ACHN (cell line): ENCODE measurements around the gene PRICKLE2.

Experiments used
- DNase-seq: peaks from one replicate; pipeline ENCODE4 v3.0.0-alpha.2; 2015
- in situ Hi-C: cut with HindIII; loops from 2 replicates; pipeline ENCODE4 v1.10.0; 2017; ENCODE audit warnings: low sequenced_read_pairs, low pct_ligation_motif_present, low pct_unique_long_range_greater_than_20kb

Gene PRICKLE2

GRCh38 chr3:64226730-64227129, 1.5 kb upstream of the PRICKLE2 start:
- in situ Hi-C loops = no loop called here
- DNase-seq = no peak

- in situ Hi-C loops = no loop called here
Measured at GRCh38 chr3:64225695-64226499, 631 bp upstream of the PRICKLE2 start.

GRCh38 chr3:64223791-64224745, 1.2 kb downstream of the PRICKLE2 start:
- in situ Hi-C loops = no loop called here
- no peak for DNase-seq

More at GRCh38 chr3:64225695-64226499, 631 bp upstream of the PRICKLE2 start:
- peak; percentile 20 for DNase-seq

GRCh38 chr3:64222501-64223111, 2.7 kb downstream of the PRICKLE2 start:
- in situ Hi-C loops = no loop called here
- no peak for DNase-seq

- DNase-seq = no peak
- in situ Hi-C loops = no loop called here
Measured at GRCh38 chr3:64221571-64222257, 3.6 kb downstream of the PRICKLE2 start.

GRCh38 chr3:64220161-64220914, 4.9 kb downstream of the PRICKLE2 start:
- peak; percentile 81 for DNase-seq
- in situ Hi-C loops = no loop called here

GRCh38 chr3:64218746-64219145, 6.5 kb downstream of the PRICKLE2 start:
- in situ Hi-C loops = no loop called here
- no peak for DNase-seq

- no peak for DNase-seq
- in situ Hi-C loops = no loop called here
Measured at GRCh38 chr3:64218329-64218728, 6.9 kb downstream of the PRICKLE2 start.

GRCh38 chr3:64216274-64217147, 8.8 kb downstream of the PRICKLE2 start:
- no peak for DNase-seq
- in situ Hi-C loops = no loop called here

GRCh38 chr3:64215559-64215958, 9.7 kb downstream of the PRICKLE2 start:
- DNase-seq = no peak
- in situ Hi-C loops = no loop called here

GRCh38 chr3:64215103-64215502, 10.2 kb downstream of the PRICKLE2 start:
- DNase-seq = no peak
- in situ Hi-C loops = no loop called here

GRCh38 chr3:64214381-64215018, 10.8 kb downstream of the PRICKLE2 start:
- DNase-seq = no peak
- in situ Hi-C loops = no loop called here

GRCh38 chr3:64213962-64214379, 11.3 kb downstream of the PRICKLE2 start:
- DNase-seq = no peak
- in situ Hi-C loops = no loop called here

- DNase-seq = no peak
- in situ Hi-C loops = no loop called here
Measured at GRCh38 chr3:64213224-64213878, 11.9 kb downstream of the PRICKLE2 start.

GRCh38 chr3:64209866-64210621, 15.2 kb downstream of the PRICKLE2 start:
- no peak for DNase-seq
- in situ Hi-C loops = no loop called here
